Glomerular visceral epithelial cell (primary cell): ENCODE data around the gene LY6G6F.

ENCODE experiments used
- DNase-seq: peaks from one replicate; pipeline ENCODE4 v3.0.0-alpha.2; 2016; ENCODE audit errors: extremely low spot score

The LY6G6F gene, protein sequence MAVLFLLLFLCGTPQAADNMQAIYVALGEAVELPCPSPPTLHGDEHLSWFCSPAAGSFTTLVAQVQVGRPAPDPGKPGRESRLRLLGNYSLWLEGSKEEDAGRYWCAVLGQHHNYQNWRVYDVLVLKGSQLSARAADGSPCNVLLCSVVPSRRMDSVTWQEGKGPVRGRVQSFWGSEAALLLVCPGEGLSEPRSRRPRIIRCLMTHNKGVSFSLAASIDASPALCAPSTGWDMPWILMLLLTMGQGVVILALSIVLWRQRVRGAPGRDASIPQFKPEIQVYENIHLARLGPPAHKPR

DNA sequence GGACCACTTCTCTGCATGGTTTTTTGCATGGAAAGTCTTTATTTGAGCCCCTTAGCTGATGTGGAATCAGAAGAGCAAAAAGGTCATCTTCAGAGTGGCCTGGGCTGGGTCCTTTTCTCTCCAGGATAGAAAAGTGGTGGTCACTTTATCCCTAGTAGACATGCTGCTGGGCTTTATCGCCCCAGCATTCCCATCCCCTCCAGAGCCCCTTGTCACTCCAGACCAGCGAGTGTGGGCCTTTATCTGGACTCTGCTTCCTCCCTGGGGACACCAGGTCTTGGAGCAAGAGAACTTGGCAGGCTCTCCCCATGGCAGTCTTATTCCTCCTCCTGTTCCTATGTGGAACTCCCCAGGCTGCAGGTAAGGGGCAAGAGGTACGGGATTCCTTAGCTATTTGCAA, at the start of gene LY6G6F:
LY6G6F (plus strand) TSS at position 268 of the 400 bp plus-strand sequence; CDS start at position 309, 41 bp downstream.
- DNase-seq: no peak

DNA sequence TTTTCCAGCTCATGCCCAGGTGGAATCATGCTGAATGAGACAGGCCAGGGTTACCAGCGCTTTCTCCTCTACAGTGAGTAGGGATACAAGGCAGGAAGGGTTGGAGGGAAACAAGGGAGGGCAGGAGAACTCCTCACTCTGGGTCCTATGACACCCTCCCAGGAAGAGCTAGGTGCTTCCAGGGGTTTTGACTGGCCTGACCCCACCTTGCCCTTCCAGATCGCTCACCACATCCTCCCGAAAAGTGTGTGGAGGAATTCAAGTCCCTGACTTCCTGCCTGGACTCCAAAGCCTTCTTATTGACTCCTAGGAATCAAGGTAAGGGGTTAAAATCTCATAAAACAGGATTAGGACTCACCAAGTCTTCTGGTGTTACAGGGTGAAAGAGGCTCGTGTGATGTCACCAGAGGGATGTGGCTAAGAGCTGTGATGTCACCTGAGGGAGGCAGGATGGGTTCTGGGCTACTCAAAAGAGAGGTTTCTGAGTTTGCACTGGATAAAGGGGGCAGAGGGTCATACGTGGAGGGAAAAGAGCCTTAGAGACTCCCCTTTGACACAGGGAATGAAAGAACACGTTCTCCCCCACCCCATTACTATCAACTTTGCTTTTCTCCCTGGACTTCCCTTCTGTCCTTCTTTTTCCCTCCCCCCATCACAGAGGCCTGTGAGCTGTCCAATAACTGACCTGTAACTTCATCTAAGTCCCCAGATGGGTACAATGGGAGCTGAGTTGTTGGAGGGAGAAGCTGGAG, 49.1 kb upstream of the LY6G6F start:
- DNase-seq: no peak

DNA sequence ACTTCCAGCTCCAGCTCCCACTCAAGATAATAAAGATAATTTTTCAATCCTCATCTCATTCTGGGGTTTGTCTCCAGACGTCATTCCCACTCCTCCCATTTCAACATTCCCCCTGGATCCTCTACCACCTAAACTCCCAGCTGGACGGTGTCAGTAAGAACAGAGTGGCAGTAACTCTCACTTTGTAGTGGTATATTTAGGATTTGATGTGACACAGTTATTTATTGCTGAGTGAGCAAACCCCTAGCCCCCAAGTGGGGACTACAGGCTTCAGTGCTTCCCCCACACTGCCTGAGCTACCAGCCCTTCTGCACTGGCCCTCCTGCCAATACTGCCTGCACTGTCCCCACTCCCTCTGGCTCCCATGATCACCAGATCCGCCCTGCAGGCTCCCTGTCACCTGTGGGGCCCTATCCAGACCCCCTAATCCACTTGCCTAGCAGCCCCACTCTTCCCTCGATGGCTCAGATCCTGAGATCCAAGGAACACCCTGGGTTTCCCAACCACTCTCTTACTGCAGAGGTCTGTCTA, 48.4 kb upstream of the LY6G6F start:
- DNase-seq: no peak

DNA sequence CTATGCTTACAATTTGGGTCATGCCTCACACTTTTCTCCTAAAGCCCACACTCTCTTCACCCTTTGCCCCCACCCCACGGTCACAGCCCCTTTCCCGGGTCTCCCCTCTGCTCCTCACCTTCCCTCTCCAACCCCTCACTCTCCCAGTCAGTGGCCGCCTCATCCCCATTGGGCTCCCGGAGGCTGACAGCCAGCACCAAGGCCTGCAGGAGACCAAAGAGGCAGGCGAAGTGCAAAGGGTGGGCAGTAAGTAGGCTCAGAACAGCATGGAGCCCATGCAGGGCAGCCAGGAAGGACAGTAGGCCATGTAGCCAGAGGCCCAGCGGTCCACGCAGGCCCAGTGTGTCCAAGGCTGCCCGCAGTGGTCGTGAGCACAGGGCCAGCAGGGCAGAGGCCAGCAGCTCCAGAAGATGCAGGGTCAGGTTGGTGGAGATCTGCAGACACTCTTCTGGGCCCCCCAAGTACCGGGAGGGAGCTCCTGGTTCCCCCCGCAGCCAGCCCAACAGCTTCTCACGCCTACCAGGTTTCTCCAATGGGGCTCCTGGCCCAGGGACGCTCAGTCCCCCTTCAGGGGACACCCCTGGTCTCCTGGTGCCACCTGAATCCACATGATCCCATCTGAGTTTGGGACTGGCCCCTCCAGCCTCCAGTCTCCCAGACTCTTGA, 47.5 kb upstream of the LY6G6F start:
- no peak for DNase-seq

DNA sequence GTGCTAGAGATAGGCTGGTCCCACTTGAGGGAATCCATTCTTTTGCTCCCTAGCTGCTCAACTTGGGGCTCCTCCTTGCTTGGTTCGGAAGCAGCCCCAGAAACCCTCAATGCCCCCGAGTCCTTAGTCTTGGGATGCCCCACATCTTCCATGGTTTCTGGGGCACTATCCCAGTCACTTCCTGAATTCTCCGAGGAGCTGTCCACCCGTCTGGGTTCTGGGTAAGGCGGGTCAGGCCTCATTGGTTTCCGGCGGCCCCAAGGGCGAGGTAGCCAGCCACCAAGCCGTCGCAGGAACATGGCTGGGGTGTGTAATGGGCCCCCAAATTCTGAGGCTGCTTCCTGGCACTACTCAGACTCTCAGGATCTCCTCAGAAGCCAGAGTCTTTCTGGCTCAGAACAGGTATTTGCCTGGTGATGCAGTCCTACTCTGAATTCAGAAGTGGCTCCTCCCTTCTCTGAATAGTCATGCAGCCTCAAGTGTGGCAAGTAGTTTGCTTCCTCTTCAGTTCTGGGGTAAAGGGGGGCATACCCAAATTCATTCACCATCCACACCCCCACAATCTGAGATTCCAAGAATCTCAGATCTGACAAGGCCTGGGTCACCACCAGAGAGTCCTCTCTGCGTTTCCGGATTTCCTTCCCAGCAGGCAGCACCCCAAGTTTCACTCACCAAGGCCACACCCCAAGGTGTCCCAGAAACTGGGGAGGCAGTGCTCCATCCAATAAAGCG, 46.9 kb upstream of the LY6G6F start:
- DNase-seq: peak; percentile 36

DNA sequence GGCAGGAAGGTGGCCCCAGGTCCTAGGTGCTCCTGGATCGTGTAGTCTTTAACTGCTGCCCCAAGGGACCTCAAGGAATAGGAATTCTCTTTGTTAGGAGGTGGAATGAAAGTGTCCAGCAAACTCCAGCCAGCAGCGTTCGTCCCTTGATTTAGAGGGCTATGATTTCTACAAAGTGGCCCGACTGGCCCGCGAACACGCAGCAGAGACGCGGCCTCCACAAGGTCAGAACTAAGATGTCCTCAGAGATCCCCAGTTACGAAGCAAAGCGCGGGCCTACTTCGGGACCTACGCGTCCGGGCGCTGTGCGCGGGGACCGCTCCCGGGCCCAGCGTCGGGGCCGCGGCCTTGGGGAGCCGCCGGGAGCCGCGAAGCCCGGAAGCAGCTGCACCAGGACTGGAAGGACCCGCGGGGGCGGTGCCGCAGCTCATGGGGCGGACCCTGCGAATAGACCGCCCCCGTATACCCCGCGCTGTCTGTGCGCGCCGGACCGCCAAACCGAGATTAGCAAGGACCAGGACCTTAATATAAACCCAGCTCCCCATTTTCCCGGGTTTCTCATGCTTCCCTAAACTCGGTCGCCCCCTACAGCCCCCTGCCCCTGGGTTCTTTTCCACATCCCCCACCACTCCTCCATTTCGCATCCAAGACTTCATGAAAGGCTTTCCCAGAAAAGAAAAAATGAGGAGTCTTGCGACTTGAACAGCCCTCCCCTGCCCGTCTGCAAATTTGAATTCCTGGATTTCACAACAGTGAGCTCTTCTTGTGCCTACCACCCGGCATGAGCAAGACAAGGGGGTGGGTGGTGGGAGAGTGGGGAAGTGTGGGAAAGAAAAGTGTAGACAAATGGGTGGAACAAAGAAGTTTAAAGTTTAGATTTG, 46.0 kb upstream of the LY6G6F start, which contains the start of gene C6orf47:
C6orf47 (minus strand) TSS at position 398 of the 881 bp plus-strand sequence. CDS start 831 bp downstream, outside the sequence.
- DNase-seq: peak; percentile 84

DNA sequence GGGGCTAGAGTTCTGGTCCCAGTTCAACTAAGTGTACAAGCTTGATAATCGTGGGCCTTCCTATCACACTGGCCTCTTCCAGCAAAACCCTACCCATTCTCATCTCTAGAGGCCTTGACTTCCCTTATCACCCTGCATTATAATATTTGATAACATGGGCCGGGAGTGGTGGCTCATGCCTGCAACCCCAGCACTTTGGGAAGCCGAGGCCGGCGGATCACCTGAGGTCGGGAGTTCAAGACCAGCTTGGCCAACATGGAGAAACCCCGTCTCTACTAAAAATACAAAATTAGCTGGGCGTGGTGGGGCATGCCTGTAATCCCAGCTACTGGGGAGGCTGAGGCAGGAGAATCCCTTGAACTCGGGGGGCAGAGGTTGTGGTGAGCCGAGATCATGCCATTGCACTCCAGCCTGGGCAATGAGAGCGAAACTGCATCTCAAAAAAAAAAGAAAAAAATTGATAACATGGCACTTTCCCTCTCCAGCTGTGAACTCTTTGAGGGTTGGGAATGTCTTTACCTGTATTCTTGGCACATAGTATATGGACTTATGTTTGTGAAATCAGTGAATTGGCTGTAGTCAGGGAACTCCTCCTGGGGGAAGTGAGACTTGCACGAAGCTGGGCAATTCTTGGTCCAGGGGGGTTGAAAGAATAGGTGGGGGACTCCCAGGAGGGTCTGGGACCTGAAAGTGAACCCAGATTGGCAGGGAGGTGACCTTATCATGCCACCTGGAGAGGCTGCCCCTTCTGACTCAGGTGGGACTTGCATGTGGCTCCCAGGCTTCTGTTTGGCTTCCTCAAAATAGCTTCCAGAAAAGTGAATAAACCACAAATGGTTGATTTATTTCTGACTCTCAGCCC, 45.2 kb upstream of the LY6G6F start:
- peak; percentile 28 for DNase-seq

DNA sequence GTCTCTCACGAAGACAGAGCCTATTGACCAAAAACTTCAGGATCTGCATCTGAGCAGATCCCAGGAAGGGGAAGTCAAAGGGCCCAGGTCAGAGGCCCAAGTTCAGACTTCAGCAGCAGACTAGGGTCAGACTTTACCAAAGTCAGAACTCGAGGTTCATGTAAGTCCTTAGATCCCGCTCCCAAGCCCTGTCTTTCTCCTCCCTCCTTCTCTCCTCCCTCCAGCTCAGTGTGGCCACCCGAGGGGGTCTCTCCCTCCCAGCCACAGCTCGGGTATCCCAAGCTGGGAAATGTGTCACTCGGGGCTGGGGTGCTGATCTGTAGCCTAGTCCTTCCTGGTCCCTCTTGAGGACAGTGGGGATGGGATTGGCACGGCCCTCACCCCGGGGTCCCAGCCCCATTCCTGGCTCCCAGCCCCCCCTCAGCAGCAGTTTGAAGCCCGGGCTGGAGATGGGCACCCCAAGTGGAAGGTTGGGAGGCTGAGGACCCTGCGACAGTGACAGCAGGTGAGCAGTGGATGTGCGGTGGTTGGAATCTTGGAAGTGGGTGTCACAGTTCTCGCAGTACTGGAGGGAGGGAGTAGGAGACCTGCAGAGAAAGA, 44.4 kb upstream of the LY6G6F start:
- DNase-seq: no peak

DNA sequence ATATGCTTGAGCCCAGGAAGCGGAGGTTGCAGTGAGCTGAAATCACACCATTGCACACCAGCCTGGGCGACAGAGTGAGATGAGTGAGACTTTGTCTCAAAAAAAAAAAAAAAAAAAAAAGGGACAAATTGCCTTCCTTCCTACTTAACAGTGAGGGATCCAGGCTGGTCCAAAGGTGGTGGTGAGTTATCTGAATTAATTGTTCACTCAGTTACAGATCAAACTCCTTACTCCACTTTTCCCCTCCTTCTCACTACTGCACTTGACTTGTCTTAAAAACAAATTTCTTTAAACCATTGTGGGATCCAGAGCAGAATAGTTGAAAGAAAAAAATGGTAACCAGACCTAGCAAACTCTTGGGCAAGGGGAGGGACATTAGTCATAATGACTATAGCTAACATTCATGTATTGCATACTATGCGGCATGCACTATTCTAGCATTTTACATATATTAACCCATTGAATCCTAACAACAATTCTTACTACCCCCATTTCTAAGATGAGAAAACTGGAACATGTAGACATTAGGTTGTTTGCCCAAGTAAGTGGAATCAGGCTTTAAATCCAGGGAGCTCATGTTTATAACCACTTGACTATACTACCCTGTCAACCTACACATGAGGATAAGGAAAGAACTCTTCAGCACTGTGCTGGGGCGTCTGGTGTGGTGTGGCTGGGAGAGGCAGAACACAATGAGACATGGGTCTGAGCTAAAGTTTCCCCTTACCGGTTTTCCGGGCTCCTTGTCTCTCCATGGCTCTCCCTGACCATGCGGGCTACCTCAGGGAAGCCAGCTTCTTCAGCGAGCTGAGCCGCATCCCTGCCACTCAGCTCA, 43.3 kb upstream of the LY6G6F start:
- no peak for DNase-seq

DNA sequence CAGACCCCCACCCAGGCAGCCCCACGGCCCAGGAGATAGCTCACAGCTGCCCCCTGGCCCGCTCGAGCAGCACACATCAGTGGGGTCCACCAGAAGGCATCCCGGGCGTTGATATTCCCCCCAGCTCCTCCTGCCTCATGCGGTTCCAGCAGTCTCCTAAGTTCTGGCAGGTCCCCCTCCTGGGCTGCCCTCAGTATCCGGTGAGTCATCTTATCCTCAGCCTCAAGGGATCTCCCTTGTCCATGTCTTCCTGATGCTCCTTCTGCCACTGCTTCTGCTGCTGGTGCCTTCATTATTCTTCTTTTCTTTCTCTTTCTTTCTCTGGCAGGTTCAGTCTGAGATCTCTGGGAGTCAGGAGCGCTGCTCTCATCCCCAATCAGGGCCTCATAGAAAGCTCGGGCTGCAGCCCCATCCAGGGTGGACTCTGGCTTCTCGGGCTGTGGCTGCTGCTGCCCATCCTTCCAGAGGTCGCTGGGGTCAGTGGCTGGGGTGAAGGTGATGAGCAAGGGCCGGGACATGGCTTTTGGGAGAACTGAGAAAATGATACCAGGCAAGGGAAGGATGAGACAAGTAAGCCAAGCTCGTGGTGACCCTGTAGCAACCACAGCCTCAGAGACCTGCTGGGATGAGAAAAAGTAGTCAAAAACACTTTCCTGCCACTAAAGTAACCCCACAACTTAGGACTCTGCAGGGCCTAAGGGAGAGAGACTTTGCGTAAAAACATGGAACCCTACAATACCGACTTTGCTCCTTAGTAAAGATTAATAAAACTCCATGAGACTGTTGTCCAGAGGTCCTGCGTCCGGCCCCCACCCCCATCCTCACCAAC, 42.5 kb upstream of the LY6G6F start:
- DNase-seq: peak; percentile 81

DNA sequence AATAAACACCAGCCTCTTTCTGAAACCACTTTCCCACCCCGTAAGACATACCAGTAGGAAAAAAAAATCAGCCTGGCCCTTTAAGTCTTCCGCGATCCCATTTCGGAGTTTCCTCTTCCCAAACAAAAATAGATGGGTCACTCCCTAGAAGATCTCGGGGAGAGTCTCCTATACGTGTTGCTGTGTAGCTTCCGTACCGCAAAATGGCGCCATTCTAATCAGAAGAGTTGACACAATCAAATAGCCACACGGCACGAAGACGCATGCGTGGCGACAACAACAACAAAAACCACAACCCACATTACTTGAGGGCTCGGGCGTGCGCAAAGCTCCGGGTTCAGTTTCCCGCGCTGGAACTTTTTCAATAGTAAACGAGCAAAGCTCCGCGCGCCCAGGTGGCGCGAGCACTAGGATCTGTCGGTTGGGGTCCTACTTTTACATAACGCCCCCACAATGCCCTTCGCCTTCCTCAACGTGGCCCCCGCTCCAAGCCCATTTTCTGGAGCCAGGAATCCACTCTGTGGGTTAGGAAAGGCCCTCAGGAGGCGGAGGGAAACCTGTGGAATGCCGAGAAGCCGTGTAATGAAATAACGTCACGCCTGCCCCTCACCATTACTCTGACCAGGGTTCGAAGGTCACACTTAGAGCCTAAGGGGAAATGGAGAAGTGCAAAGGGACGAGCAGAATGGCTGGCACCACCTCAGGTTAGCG, 41.7 kb upstream of the LY6G6F start, which contains the start of gene GPANK1:
GPANK1 (minus strand) TSS at position 208 of the 711 bp plus-strand sequence. CDS start 519 bp downstream, outside the sequence.
- peak; percentile 86 for DNase-seq

DNA sequence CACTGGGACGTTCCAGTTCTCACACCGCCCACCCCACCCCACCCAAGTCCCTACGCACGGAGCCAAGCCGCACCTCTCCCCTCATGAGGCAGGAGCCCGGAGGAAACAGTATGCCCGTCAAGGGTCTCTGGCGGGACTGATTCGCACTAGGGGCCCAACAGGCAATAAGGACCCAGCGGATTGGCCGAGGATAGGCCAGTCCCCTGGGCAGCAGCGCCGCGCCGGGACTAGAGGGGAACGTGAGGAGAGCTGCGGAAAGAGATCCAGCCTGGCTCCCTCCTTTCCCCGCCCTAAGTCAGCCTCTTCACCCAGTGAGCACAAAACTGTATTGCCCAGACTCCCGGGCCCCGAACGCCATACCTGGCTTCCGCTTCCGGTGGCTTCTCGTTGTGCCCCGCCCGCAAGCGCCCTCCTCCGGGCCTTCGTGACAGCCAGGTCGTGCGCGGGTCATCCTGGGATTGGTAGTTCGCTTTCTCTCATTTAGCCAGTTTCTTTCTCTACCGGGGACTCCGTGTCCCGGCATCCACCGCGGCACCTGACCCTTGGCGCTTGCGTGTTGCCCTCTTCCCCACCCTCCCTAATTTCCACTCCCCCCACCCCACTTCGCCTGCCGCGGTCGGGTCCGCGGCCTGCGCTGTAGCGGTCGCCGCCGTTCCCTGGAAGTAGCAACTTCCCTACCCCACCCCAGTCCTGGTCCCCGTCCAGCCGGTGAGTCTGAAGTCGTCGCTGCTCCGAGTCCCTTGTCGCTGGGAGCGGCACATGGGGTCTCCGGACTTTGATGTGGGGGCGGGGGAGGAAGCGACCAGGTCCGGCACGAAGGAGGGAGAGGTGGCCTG, 40.9 kb upstream of the LY6G6F start, which contains the start of gene CSNK2B:
CSNK2B (plus strand) TSS at position 580 of the 836 bp plus-strand sequence. CDS start 752 bp downstream, outside the sequence.
- DNase-seq: peak; percentile 97

DNA sequence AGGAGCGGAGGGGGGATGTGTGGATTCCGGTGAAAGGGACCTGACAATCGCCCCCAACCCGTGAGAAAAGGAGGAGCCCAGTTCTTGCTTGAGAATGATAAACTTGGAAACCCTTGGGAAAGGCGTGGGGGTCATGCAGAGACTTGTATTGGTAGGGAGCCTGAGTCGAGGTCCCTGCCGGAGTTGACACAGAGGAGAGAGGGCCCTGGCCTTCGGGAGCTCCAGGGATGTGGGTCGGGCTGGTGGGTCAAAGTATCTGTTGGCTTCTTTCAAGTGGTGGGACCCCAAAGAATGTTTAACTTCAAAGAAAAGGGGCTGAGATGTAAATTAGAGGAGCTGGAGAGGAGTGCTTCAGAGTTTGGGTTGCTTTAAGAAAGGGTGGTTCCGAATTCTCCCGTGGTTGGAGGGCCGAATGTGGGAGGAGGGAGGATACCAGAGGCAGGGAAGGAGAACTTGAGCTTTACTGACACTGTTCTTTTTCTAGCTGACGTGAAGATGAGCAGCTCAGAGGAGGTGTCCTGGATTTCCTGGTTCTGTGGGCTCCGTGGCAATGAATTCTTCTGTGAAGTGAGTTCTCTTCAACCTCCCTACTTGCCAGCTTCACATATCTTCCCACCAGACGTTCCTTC, 40.2 kb upstream of the LY6G6F start:
- DNase-seq: no peak

DNA sequence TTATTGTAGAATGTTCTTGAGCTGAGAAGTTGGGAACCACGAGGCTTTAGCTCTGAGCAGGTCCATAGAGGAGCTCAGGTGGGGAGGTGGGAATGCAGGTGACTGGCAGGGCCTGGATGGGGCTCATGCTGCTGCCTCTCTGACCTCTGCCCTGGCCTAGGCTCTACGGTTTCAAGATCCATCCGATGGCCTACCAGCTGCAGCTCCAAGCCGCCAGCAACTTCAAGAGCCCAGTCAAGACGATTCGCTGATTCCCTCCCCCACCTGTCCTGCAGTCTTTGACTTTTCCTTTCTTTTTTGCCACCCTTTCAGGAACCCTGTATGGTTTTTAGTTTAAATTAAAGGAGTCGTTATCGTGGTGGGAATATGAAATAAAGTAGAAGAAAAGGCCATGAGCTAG, 37.0 kb upstream of the LY6G6F start, which contains the start of gene LY6G5B:
LY6G5B (plus strand) TSS at position 301 of the 400 bp plus-strand sequence. CDS start 975 bp downstream, outside the sequence.
- no peak for DNase-seq
